GM12878 (cell line): ENCODE results near the gene NOL8. TPM values are rescaled to one million over a fixed set of nuclear protein-coding genes. Genes with fewer than 3 reads are reported as not detected.
A peak's percentile ranks its signal among the peaks of the same experiment; 100 is the strongest.

Experiments
- BCL11A ChIP-seq: IDR thresholded peaks from 2 replicates; pipeline ENCODE4 v1.6.1; 2011; ENCODE audit warnings: low read depth, low read length
- CBX5 ChIP-seq: sonication (generic); IDR thresholded peaks from 2 replicates; pipeline ENCODE4 v1.6.1; 2016; ENCODE audit warnings: low read depth, moderate library complexity, mild to moderate bottlenecking, inconsistent platforms
- DPF2 ChIP-seq: fragments of 450-650 bp; IDR thresholded peaks from 2 replicates; pipeline ENCODE4 v1.6.1; 2017; ENCODE audit warnings: mild to moderate bottlenecking
- E4F1 ChIP-seq: fragments of 450-650 bp; IDR thresholded peaks from 2 replicates; pipeline ENCODE4 v1.6.1; 2018; ENCODE audit warnings: borderline replicate concordance, mild to moderate bottlenecking; ENCODE audit not compliant: partially characterized antibody
- ELK1 ChIP-seq: IDR thresholded peaks from 2 replicates; pipeline ENCODE4 v1.6.1; 2012; ENCODE audit warnings: low read depth, low read length, improper control_type of control experiment
- MEF2A ChIP-seq: IDR thresholded peaks from 2 replicates; pipeline ENCODE4 v1.6.1; 2011; ENCODE audit warnings: low read depth, mild to moderate bottlenecking, low read length, moderate library complexity; ENCODE audit not compliant: insufficient read depth
- NKRF ChIP-seq: fragments of 450-650 bp; conservative IDR thresholded peaks from 2 replicates; pipeline ENCODE4 v1.6.1; 2017; ENCODE audit warnings: mild to moderate bottlenecking, moderate library complexity
- PBX3 ChIP-seq: IDR thresholded peaks from 2 replicates; pipeline ENCODE4 v1.6.1; 2011; ENCODE audit warnings: mild to moderate bottlenecking, low read depth, low read length, moderate library complexity; ENCODE audit not compliant: insufficient replicate concordance
- PKNOX1 ChIP-seq: fragments of 450-650 bp; IDR thresholded peaks from 2 replicates; pipeline ENCODE4 v1.6.1; 2016; ENCODE audit warnings: mild to moderate bottlenecking
- PML ChIP-seq: IDR thresholded peaks from 2 replicates; pipeline ENCODE4 v1.6.1; 2012; ENCODE audit warnings: low read length, inconsistent platforms
- POLR2A ChIP-seq: IDR thresholded peaks from 2 replicates; pipeline ENCODE4 v1.6.1; 2011; ENCODE audit warnings: low read depth, mild to moderate bottlenecking, low read length
- RELB ChIP-seq: fragments of 450-650 bp; IDR thresholded peaks from 2 replicates; pipeline ENCODE4 v1.6.1; 2017; ENCODE audit warnings: low read depth, mild to moderate bottlenecking, moderate library complexity
- USF1 ChIP-seq: IDR thresholded peaks from 2 replicates; pipeline ENCODE4 v1.6.1; 2011; ENCODE audit warnings: borderline replicate concordance, low read depth, mild to moderate bottlenecking, moderate library complexity, mixed read lengths, low read length; ENCODE audit not compliant: insufficient read depth; ENCODE audit errors: extremely low read length
- ZNF274 ChIP-seq: IDR thresholded peaks from one replicate; pipeline ENCODE4 v1.8.0; 2011; ENCODE audit not compliant: insufficient read length, insufficient read depth
- polyA plus RNA-seq, 11 experiments: library from polyadenylated mRNA; depleted of rRNA in 4 of 11; unstranded in 6 of 11; stranded (reverse) in 5 of 11; fragments of >200 nt; fragmentation: Nextera tagmentation in 4 of 11; fragmentation: Illumina TruSeq in 1 of 11; extraction: Ambion mirVana in 4 of 11; extraction: Trizol in 1 of 11; gene quantifications; 1 replicate in 1 of 11; 2 replicates in 10 of 11; pipeline versions ENCODE4 v1.2.1 to v1.2.3, GENCODE V29; 2011 to 2016; ENCODE audit warnings: inconsistent platforms in 2 of 11, missing spikeins in 2 of 11, low read depth in 1 of 11
- total RNA-seq, 4 experiments: library from RNA; depleted of rRNA in 3 of 4; stranded (reverse); fragments of >200 nt in 3 of 4; fragmentation: Illumina TruSeq in 1 of 4; extraction: Trizol in 1 of 4; gene quantifications; 2 replicates each; pipeline versions ENCODE4 v1.2.1 to v1.2.3, GENCODE V29; 2013 to 2021

Gene NOL8
- total and polyA plus RNA-seq, 10 of the 15 experiments (the other 5 are each of a cell fraction or from before 2014, with no cell fraction given), result 33.6 to 58.6 (median 49.2) TPM

DNA sequence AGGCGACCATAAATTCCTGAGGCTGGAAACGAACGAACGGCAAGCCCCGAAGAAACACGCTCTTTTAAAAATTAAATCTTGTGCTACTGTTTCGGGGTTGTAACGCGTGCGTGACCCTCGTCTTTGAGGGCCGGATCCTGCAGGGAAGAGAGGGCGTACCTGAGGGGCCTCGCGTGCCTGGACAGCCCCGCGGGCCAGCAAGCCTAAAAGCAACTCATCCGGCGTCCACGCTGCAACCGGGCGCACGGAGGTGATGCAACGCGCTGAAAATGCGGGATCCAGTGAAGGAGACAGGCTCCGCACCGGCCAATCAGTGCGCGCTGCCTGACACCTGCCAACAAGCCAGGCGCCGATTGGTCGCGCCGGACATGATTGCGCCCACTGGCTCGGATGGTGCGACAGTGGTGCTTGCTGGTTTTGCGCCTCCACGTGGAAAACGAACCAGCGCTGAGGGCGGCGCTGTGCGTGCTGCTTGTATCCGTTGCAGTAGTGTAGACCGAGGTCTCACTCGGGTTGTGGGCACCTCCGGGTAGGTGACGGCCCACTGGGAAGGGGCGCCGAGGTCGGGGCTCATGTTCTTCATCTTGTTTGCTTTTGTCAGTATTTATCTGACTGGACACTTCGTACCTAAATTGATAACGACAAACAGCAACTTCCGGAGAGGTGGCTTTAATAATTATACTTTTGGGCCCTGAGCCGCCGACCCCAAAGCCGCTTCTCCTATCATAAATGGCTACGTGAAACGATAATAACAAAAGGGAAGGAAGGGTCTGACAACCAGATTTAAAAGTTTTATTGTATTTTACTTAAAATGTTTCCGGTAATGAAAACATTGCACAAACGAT lies 31.5 kb downstream of the NOL8 start, which contains the start of gene IARS1 (continued):
- TF ChIP-seq RELB, result peak; percentile 96
- TF ChIP-seq E4F1, result peak; percentile 97
- peak; percentile 95 for TF ChIP-seq NKRF
- TF ChIP-seq POLR2A, result peak; percentile 95
- peak; percentile 54; the same call in 1 of the 2 replicates for TF ChIP-seq DPF2
- no peak for TF ChIP-seq BCL11A
- TF ChIP-seq ELK1, result 0 out of 2 replicates have a peak, but pooled peaks have one; percentile 15
- peak; percentile 15 for TF ChIP-seq USF1
- TF ChIP-seq PKNOX1, result peak; percentile 77
- no peak for TF ChIP-seq ZNF274
- TF ChIP-seq MEF2A, result 0 out of 2 replicates have a peak, but pooled peaks have one; percentile 1
- 0 out of 2 replicates have a peak, but pooled peaks have one; percentile 10 for TF ChIP-seq CBX5
- no peak for TF ChIP-seq PBX3
- peak; percentile 88 for TF ChIP-seq PML
- TF ChIP-seq, all 136 proteins: peak for 69
